Stimulated activated CD4-positive, alpha-beta T cell treated with anti-CD3 and anti-CD28 coated beads, TNF-alpha, amount 100 ng/mL, for 24 hours (primary cell): ENCODE results near the gene PROK1.

Experiments
- DNase-seq, 3 experiments: peaks; one replicate each; pipeline ENCODE4 v3.0.0-alpha.2; 2020; ENCODE audit warnings: low read depth in 3 of 3

The PROK1 gene

DNA sequence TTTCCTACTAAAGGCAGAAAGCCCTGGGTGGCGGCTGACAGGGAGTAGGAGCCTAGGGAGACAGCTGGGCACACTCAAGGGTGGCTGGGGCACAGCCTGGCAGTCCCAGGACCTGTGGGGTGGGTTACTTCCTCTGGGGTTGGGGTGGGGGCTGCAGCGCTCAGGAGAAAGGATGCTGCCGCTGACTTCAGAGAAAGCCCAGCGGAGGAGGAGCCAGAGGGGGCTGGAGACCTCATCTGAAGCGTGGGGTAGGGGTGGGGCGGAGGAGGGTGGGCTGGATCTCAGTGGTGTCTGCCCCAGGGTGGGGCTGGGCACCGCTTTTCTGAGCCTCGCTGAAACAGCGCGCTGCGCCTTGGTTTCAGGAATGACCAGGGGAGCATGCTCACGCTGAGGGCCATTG, 37.2 kb downstream of the PROK1 start:
- DNase-seq, result no peak

DNA sequence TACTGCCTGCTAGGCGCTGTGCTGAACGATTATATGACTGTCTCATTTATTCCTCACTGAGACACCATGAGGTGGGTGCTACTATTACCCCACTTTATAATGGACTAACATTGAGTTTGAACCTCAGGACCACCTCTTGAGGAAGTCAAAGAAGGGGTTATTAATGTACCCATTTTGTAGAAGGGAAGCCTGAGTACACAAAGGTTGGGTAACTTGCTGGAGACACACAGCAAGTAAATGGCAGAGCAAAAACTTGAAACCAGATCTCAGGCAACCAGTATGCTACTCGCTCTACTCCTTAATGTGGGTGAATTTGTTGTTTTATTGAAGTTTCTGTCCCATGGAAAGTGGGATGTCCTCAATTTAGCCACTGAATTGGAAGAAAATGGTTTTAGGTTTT, 37.9 kb downstream of the PROK1 start:
- DNase-seq, result no peak

DNA sequence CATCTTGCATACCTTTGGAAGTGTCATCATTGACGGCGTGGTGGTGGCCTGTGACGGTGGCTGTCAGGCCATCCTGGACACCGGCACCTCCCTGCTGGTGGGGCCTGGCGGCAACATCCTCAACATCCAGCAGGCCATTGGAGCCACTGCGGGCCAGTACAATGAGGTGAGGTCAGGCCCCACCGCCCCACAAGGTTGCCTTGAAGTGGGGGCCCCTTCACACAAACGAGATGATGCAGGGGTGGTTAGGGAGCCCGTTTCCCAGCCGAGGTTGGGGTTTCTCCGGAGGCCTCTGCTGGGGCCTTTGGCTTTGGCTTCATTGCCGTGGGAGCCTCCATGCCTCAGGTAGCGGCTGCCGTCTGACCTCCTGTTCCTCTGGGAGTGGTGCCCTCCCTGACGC, 38.5 kb downstream of the PROK1 start:
- no peak for DNase-seq

DNA sequence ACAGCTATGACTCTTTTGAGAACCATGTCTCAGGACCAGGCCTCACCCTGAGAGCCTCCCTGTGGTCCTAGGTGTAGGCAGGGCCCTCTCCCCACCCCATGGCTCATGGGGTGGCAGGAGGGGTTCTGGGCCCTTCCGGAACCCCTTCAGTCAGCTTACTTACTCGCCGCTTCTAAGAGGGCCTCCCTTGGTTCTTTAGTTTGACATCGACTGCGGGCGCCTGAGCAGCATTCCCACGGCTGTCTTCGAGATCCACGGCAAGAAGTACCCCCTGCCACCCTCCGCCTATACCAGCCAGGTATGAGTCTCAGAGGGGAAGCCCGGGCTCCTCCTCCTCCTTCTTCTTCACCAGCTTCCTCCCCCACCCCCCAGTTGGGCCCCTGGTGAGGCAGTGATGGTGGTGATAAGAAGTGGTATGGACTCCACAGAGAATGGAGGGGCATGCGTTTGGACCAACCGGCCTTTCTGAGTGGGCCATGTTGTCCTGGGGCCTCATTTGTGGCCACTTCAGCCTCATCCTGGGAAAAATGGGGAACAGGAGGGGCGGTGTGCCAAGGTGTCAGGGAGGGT, 39.1 kb downstream of the PROK1 start:
- no peak for DNase-seq

DNA sequence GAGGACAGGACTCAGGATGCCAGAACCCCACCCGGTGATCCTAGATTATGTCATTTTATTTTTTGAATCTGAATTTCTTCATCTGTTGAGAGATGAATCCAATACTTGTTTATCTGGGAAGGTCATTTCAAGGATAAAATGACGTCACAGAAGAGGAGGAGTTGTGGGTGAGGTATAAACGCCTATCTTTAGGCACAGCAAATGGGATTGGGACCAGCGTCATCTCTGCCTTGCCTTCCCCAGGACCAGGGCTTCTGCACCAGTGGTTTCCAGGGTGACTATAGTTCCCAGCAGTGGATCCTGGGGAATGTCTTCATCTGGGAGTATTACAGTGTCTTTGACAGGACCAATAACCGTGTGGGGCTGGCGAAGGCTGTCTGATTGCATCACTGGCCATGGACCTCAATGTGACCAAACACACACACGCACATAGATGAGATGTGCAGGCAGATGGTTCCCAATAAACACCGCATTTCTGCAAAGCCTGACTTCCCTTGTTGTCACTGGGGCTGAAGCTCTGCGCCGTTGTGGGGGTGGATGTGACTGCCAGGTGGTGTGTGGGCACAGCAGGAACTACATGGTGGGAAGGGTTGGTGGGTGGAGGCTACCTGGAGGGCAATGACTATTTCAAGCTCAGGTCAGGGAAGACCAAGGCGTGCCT, 40.0 kb downstream of the PROK1 start:
- DNase-seq, result no peak

DNA sequence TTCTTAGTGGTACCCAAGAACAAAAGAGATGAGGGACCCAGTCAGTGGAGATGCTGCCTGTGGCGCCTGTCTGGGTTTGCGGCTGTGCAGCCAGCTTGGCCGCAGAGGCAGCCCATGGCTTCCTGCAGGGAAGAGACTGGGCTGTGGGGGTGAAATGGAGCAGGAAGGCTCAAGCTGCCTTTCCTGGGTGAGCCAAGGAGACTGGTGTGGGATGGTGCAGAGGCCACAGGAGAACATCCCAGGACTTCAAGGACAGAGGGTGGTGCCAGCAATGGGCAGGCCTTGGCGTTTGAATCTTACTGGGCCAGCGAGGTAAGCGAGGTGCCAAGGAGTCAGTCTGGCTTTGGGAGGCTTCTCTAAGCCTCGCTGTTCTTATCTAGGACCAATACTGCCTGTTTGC, 41.6 kb downstream of the PROK1 start:
- DNase-seq, result no peak

DNA sequence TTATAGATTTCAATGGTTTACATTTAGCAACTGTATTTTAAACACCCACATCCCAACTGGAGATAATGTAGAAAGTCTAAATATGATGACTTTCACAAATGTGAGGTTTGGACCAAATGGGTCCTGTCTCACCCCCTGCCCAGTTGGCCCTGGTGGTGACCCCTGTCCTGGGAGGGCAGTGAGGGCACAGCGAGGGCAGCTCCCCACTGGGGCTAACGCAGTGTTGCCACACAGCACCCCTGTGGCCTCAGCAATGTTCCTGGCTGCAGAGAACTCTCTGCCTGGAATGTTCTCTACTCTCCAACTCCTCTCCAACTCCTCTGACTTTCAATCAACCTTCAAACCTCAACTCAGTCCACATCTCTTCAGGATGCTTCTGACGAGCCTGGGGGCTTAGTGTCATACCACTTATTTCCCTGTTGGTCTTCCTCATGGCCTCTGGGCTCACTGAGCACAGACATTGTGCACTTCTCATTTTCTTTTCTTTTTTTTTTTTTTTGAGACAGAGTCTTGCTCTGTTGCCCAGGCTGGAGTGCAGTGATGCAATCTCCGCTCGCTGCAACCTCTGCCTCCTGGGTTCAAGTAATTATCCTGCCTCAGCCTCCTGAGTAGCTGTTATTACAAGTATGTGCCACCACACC, 42.2 kb downstream of the PROK1 start:
- no peak for DNase-seq

DNA sequence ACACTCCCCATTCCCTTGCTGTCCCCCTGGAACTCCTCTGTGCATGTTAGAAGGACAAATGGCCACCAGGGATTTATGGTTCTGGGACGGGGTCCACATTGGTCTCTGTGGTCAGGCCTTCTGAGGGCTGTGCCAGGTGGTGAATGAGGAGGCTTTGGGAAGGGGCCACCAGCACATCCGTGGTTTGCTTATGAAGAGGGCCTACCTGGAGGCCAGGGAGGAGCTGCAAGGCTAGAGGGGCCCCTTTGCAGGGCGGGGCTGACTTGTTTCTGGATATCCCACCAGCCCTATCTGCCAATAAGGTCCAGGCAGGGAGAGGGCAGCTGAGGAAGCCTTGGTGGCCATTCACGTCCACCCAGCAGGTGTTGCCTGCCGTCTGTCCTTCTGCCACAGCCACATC, 43.1 kb downstream of the PROK1 start:
- no peak for DNase-seq

DNA sequence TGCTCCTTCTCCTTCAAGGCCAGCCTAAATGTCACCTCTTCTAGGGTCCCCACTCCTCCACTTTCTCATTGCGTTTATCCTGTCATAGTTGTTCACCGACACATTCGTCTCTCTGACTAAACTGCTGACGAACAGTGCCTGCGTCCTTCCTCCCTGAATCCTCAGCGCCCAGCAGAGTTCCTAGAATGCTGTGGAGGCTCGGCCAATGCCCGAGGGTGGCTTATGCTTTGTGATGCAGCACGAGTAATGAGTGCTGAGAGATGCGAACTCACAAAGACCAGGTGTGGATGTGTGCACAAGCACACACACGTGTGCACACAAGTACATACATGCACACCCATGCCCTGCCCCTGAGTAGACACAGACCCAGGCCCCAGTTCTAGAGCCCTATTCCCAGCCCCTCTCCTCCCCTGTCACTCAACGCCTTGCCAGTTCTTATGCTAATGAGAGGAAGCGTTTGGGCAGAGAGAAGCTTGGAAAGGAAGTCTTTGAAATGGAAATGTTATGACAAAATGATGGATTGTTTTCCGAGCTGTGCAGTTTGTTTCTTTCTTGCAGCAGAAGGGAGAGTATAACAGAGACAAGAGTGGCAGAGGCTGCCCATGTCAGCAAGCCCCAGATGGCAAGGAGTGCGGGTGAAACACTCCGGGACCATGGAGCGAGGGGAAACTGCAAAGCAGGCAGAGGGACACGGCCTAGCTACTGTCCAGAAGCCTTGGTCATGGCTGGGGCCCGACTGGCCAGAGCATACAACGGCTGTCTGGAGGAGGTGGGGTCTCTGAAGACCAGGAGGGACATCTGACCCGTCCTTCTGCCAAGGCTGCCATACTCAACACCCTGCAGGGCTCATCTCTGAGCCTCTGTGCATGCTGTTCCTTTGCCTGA, 43.8 kb downstream of the PROK1 start:
- DNase-seq, result no peak

DNA sequence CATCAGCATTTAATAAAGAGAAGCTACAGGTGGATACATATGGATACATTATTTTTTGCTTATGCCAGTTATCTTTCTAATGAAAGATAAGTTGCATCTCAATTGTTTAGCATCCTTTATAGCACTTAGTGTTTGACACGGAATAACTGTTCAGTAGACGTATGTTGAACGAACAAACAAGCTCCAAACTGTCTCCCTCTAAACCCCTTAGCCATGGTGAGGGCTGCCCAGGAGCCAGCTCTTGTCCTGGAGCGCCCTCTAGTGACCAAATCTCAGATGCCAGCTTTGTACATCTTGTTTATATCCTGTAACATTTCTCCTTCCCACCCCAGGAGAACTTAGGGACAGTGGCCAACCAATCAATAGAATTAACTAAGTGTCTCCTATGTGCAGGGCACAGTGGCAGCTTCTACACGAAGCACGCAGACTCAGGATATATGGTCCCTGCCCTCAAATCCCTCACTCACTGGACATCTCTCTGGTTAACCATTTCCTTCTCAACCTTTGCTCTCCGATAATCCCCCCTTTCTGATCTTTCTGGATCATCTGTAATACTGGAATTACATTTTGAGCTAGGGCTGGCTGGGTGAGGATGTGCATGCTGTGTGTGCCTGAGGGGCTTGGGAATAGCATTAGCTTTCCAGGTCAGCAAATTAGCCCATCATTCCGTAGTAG, 45.1 kb downstream of the PROK1 start:
- DNase-seq, result peak; percentile 65 to 78 (median 74)

DNA sequence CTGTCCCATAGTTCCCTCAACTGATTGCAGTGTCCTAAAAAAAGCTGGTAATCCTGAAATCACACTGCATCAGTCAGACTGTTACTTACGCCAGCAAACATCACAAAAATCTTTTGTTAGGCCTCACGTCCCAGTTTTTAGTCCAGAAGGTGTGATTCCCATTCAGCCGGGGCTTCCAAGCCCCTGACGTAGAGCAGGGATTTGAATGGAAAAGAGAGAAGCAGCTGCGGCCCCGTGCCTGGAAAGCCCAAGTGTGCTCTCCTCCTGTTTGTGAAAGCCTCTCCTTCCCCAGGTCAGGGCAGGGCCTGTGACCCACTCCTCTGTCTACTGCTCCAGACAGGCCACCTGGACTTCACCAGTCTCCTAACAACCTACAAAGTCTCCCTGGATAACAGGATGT, 47.3 kb downstream of the PROK1 start:
- DNase-seq, result no peak

DNA sequence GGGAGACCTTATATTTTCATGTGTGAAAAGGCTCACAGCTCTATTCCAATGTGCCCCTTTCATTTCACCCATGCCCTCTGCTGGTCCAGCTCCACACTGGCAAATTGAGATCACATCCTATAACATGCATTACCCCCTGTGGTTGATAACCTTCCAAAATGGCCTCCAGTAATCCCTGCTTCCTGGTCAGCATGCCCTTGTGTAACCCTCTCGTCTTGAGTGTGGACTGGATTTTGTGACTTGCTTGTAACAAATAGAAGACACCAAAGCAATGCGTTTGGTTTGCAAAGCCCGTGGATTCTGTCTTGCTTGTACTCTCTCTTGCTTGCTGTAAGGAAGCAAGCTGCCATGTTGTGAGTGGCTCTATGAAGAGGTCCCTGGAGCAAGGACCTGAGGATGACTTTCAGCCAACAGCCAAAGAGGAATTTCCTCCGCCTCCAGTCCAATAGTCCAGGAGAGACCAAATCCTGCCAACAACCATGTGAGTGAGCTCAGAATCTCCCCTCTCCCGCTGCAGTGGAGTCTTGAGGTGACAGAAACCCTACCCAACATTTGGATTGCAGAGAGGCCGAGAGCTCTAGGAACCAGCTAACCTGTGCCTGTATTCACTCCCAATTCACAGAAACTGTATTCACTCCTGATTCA, 50.7 kb downstream of the PROK1 start:
- no peak for DNase-seq

DNA sequence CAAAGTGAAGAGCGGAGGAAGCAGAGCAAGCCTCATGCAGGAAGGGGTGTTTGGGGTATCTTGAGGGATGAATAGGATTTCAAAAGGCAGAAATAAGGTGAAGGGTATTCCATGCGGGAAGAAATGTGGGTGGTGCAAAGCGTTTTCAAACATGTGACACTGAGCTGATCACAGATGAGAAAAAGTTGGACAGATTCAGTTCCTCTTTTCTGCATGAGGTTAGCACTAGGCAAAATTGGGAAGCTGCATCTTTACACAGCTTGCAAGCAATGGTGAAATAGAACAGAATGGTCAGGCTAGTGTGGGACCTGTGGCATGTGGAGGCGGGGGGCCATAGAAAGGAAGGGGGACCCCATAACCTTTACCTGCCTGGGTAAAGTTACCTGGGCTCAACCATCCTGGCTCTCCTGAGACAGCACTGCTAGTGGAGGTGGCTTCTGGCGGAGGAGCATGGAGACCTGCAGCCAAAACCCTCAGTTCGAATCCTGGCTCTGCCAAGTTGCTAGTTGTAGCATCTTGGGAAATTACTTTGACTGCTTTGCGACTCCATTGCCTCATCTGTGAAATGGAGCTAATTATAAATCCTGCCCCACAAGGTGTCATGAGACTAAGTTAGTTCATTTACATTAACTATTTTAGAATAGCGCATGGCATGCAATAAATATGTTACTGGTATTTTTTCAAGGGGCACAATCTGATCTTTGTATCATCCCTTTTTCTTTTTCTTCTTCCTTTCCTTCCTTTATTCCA, 51.6 kb downstream of the PROK1 start:
- no peak for DNase-seq

DNA sequence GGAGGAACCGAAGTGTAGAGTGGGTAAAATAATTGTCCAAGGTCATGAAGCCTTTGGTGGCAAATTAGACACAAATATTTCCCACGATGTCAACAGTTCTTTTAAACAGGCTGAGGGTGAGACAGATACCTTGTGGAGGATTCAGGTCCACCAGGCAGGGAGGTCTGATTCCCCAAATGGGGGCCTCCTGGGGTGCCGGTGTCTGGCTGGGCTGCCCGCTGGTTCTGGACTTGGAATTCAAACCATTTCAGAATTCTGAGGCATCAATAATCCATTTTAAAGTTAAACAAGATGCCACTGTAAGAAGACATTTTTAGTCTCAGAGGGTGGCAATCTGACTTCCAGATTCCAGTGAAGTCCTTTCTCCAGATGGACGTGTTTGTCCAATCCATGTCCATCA, 52.5 kb downstream of the PROK1 start:
- no peak for DNase-seq

DNA sequence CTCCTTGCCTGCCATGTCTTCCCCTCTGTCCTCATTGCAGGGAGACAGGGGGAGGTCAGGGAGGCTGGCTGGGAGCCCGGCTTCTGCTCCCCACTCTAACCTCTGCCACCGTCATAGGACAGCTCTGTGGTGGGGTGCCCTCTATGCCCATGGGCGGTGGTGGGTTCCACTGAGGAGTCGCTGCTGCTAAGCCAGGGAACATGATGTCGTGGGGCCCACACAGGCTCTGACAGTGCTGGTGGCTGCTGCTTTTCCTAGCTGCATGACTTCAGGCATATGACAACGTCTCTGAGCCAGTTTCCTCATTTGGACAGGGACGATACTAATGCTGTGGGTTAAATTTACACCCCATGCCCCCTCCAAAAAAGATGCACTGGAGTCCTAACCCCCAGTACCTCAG, 53.3 kb downstream of the PROK1 start:
- no peak for DNase-seq

DNA sequence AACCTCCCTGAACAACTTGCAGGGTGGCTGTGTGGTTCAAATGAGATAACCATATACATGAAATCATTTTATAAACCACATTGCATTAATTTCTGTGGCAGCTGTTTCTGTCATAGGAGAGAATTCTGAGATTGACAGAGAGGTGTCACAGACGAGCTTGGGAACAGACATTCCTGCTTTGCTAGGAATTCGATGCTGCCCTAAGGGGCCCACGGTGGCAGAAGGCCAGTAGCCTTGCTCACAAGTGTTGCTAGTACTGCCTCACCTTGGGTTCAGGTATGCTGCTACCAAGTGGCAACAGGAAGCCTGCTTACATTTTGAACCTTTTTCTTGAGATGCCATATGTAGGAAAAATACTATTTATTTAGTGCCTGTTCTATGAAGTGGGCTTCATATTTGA, 54.6 kb downstream of the PROK1 start:
- DNase-seq, result no peak

DNA sequence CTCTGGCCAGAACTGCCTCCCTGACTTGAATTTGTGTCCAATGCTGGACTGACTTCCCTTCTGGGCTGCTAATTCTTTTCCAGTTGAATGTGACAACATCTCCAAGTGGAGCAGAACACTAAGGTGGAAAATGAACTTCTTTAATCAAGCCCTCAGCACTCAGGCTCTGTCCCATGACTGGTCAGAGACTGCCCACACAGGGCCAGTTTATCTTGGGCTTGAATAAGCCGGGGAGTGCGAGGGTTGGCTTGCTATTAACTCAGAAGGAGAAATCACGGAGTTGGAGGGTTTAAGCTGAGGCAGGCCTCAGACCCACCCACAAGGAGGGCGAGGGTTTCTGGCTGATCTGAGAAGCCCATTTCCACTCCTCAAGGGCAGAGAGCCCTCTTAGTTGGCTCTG, 55.6 kb downstream of the PROK1 start:
- DNase-seq, result no peak
